Ovary (tissue), 3 donors: Measurements from ENCODE around the gene GNA12.

ENCODE experiments used
- CTCF ChIP-seq, 3 donors: fragments of 450-650 bp in 2 of 3; fragments of 200-600 bp in 1 of 3; IDR thresholded peaks; one replicate each; pipeline versions ENCODE4 v1.5.1 to v1.8.0; 2016 to 2022; ENCODE audit warnings: antibody characterized with exemption in 3 of 3, mild to moderate bottlenecking in 1 of 3
- EP300 ChIP-seq: sonication (generic); formaldehyde crosslinking; IDR thresholded peaks from one replicate; pipeline ENCODE4 v1.6.1; 2017; ENCODE audit warnings: antibody characterized with exemption
- POLR2A ChIP-seq: fragments of 450-650 bp; IDR thresholded peaks from one replicate; pipeline ENCODE4 v1.6.1; 2017; ENCODE audit warnings: antibody characterized with exemption, mild to moderate bottlenecking, moderate library complexity
- donor health status: DM: no; HTN: no; CAD: no.

DNA sequence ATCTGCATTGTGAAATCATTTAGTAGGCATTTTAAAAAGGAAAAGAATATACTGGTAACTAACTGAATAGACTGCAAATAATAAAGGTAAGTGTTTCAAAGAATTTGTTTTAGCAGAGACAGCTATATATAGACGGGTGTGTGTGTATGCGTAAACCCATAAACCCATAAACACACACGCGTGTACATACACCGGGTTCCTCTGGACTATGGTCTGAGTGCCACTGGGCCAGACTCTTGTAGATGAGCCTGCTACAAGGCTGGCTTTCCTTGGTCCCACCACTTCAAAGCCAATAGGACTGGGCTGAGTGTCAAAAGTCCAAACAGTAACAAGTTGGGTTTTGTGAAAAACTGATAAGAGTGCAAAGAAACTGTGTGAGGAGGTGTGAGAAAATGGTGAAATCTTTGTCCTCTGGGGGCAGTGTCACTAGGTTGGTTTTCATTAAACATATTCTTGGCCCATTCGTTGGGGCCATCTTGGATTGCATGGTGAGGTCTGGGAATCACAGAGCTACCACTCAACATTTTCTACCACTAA is 39.8 kb downstream of the GNA12 start:
- TF ChIP-seq CTCF (IDR thresholded peaks at IDR 0.05): no peak
- TF ChIP-seq EP300: no peak
- TF ChIP-seq POLR2A: no peak
